GM23248 (cell line): Measurements from ENCODE around the gene MEG3. TPM values are rescaled to one million over a fixed set of nuclear protein-coding genes. Genes with fewer than 3 reads are reported as not detected.

Source experiments
- DNase-seq: peaks from one replicate; pipeline ENCODE4 v3.0.0-alpha.2; 2015
- H2AFZ ChIP-seq: fragments of 200-600 bp; sonication (generic); 2 replicates; pipeline ENCODE4 v1.6.1; 2016; ENCODE audit warnings: antibody characterized with exemption
- H3F3A ChIP-seq: fragments of 200-600 bp; sonication (generic); 2 replicates; pipeline ENCODE4 v1.6.1; 2016; ENCODE audit warnings: mild to moderate bottlenecking, antibody characterized with exemption, mixed run types; ENCODE audit not compliant: insufficient read depth
- H3K27ac ChIP-seq: fragments of 200-600 bp; sonication (generic); 2 replicates; pipeline ENCODE4 v1.5.1; 2016; ENCODE audit warnings: mild to moderate bottlenecking
- H3K27me3 ChIP-seq: fragments of 200-600 bp; sonication (generic); replicated peaks from 2 replicates; pipeline ENCODE4 v1.6.1; 2016; ENCODE audit warnings: mild to moderate bottlenecking; ENCODE audit not compliant: insufficient read depth
- H3K36me3 ChIP-seq: fragments of 200-600 bp; sonication (generic); 2 replicates; pipeline ENCODE4 v1.6.1; 2016; ENCODE audit warnings: low read depth, mild to moderate bottlenecking
- H3K4me1 ChIP-seq: fragments of 200-600 bp; sonication (generic); 2 replicates; pipeline ENCODE4 v1.6.1; 2016; ENCODE audit warnings: mild to moderate bottlenecking; ENCODE audit not compliant: insufficient read depth
- H3K4me2 ChIP-seq: fragments of 200-600 bp; sonication (generic); one replicate; pipeline ENCODE4 v1.6.1; 2016; ENCODE audit warnings: mild to moderate bottlenecking; ENCODE audit not compliant: unreplicated experiment
- H3K4me3 ChIP-seq: fragments of 200-600 bp; sonication (generic); 2 replicates; pipeline ENCODE4 v1.5.1; 2016; ENCODE audit warnings: mild to moderate bottlenecking
- H3K79me2 ChIP-seq: fragments of 200-600 bp; sonication (generic); 2 replicates; pipeline ENCODE4 v1.6.1; 2016; ENCODE audit warnings: mild to moderate bottlenecking; ENCODE audit not compliant: insufficient read depth
- H3K9ac ChIP-seq: fragments of 200-600 bp; sonication (generic); 2 replicates; pipeline ENCODE4 v1.6.1; 2016; ENCODE audit warnings: mild to moderate bottlenecking
- H3K9me2 ChIP-seq: fragments of 200-600 bp; sonication (generic); 2 replicates; pipeline ENCODE4 v1.6.1; 2016; ENCODE audit warnings: mixed run types, mild to moderate bottlenecking, moderate library complexity; ENCODE audit not compliant: insufficient read depth
- H3K9me3 ChIP-seq: fragments of 200-600 bp; sonication (generic); one replicate; pipeline ENCODE4 v1.6.1; 2017; ENCODE audit warnings: low read depth
- H4K20me1 ChIP-seq: fragments of 200-600 bp; sonication (generic); 2 replicates; pipeline ENCODE4 v1.6.0; 2016; ENCODE audit not compliant: insufficient read depth
- EZH2 ChIP-seq: fragments of 200-600 bp; sonication (generic); IDR thresholded peaks from 2 replicates; pipeline ENCODE4 v1.6.1; 2018; ENCODE audit warnings: antibody characterized with exemption, mild to moderate bottlenecking; ENCODE audit not compliant: insufficient read depth, poor library complexity, severe bottlenecking
- EZH2phosphoT487 ChIP-seq: fragments of 200-600 bp; sonication (generic); IDR thresholded peaks from 2 replicates; pipeline ENCODE4 v1.6.1; 2018; ENCODE audit warnings: antibody characterized with exemption, moderate library complexity, mild to moderate bottlenecking, low read depth; ENCODE audit not compliant: insufficient read depth
- WGBS, 2 experiments: methylation state at CpG; one replicate each; pipeline ENCODE4 v1.1.6; 2015 to 2017; ENCODE audit warnings: low lambda C conversion rate in 2 of 2, low coverage in 1 of 2; ENCODE audit errors: missing lambda C conversion rate in 2 of 2; 5-methylcytosine and 5-hydroxymethylcytosine counted together
- in situ Hi-C: fragments of 300-500 bp; cut with MboI; formaldehyde crosslinking; loops from 2 replicates; pipeline ENCODE4 v1.15.0; 2020
- polyA plus RNA-seq: library from polyadenylated mRNA; unstranded; fragments of >200 nt; fragmentation: Nextera tagmentation; extraction: Ambion mirVana; gene quantifications from 2 replicates; pipeline ENCODE4 v1.2.1, GENCODE V29; 2016
- total RNA-seq: library from RNA; depleted of rRNA; stranded (reverse); fragments of >200 nt; shearing (Covaris generic); gene quantifications from 2 replicates; pipeline ENCODE4 v1.2.3, GENCODE V29; 2014

Gene MEG3
- total and polyA plus RNA-seq, 2 experiments from 2014 or later, result 101 to 228 TPM

GRCh38 chr14:100839681-100840111 is 13.8 kb downstream of the MEG3 start:
- Histone ChIP-seq H3K27ac (no peak overlapping the region), H3K4me2 (no peak overlapping the region), H3F3A (peaks cover 21% of the 10 kb centered on the region), H3K9me2 (no peaks in the 10 kb centered on the region), H3K27me3 (no peaks in the 10 kb centered on the region), H3K4me1 (peaks cover 21% of the 10 kb centered on the region), H3K79me2 (peaks cover 64% of the 10 kb centered on the region), H3K9ac (no peak overlapping the region), H3K4me3 (no peak overlapping the region), H3K36me3 (no peaks in the 10 kb centered on the region; the same call in 1 of the 2 replicates), H2AFZ (no peak overlapping the region), H3K9me3 (no peaks in the 10 kb centered on the region), H4K20me1 (0 out of 2 replicates have a peak, but pooled peaks cover 4% of the 10 kb centered on the region)
- 62 to 67% methylated on average over 14 of the region's 14 CpGs for WGBS, 2 experiments
- TF ChIP-seq EZH2phosphoT487 (no peak), EZH2 (no peak)
- in situ Hi-C loops, result loop anchor here (25.0 kb wide), 1 partner anchor 427 kb away; no protein-coding TSS in a partner anchor
- DNase-seq, result no peak

GRCh38 chr14:100840286-100841065 is 14.6 kb downstream of the MEG3 start:
- Histone ChIP-seq H3K4me2 (no peak overlapping the region), H3K9me3 (no peaks in the 10 kb centered on the region), H3K9ac (no peak overlapping the region), H3K4me1 (peaks cover 21% of the 10 kb centered on the region), H4K20me1 (0 out of 2 replicates have a peak, but pooled peaks cover 4% of the 10 kb centered on the region), H3K27ac (no peak overlapping the region), H3K36me3 (no peaks in the 10 kb centered on the region; the same call in 1 of the 2 replicates), H3K79me2 (peaks cover 62% of the 10 kb centered on the region), H3F3A (peaks cover 21% of the 10 kb centered on the region), H3K4me3 (no peak overlapping the region), H3K9me2 (no peaks in the 10 kb centered on the region), H3K27me3 (no peaks in the 10 kb centered on the region), H2AFZ (no peak overlapping the region)
- no peak for DNase-seq
- WGBS, 2 experiments, result 92 to 96% methylated on average over 21 of the region's 21 CpGs
- in situ Hi-C loops, result loop anchor here (25.0 kb wide), 1 partner anchor 428 kb away; no protein-coding TSS in a partner anchor
- TF ChIP-seq EZH2 (no peak), EZH2phosphoT487 (no peak)

GRCh38 chr14:100841066-100841760 is 15.3 kb downstream of the MEG3 start:
- H3K36me3 ChIP-seq, result peaks cover 6% of the 10 kb centered on the region; the same call in 1 of the 2 replicates
- H3K4me3 ChIP-seq, result no peak overlapping the region
- H3K9me3 ChIP-seq, result no peaks in the 10 kb centered on the region
- H3K9ac ChIP-seq, result no peak overlapping the region
- H3K4me1 ChIP-seq, result peaks cover 21% of the 10 kb centered on the region
- no peaks in the 10 kb centered on the region for H3K9me2 ChIP-seq
- no peak overlapping the region for H2AFZ ChIP-seq
- 0 out of 2 replicates have a peak, but pooled peaks cover 4% of the 10 kb centered on the region for H4K20me1 ChIP-seq
- no peak for DNase-seq
- H3K27me3 ChIP-seq, result no peaks in the 10 kb centered on the region
- in situ Hi-C loops, result loop anchor here (25.0 kb wide), 1 partner anchor 429 kb away; no protein-coding TSS in a partner anchor
- 82 to 83% methylated on average over 20 to 21 of the region's 21 CpGs for WGBS, 2 experiments
- no peak overlapping the region for H3K4me2 ChIP-seq
- peaks cover 21% of the 10 kb centered on the region for H3F3A ChIP-seq
- TF ChIP-seq EZH2phosphoT487 (no peak), EZH2 (no peak)
- H3K79me2 ChIP-seq, result peaks cover 62% of the 10 kb centered on the region
- H3K27ac ChIP-seq, result no peak overlapping the region

- 0 out of 2 replicates have a peak, but pooled peaks cover 4% of the 10 kb centered on the region for H4K20me1 ChIP-seq
- in situ Hi-C loops, result loop anchor here (25.0 kb wide), 1 partner anchor 430 kb away; no protein-coding TSS in a partner anchor
Measured at GRCh38 chr14:100841761-100842403, 16.0 kb downstream of the MEG3 start.

More at GRCh38 chr14:100841761-100842403, 16.0 kb downstream of the MEG3 start:
- Histone ChIP-seq H3K36me3 (peaks cover 6% of the 10 kb centered on the region; the same call in 1 of the 2 replicates), H3F3A (peaks cover 21% of the 10 kb centered on the region), H3K4me1 (peaks cover 21% of the 10 kb centered on the region), H3K27ac (peak overlapping the region; percentile 59), H3K4me2 (no peak overlapping the region), H3K27me3 (no peaks in the 10 kb centered on the region), H3K79me2 (peaks cover 62% of the 10 kb centered on the region), H3K9ac (peak overlapping the region; percentile 31; the same call in 1 of the 2 replicates), H3K4me3 (no peak overlapping the region), H3K9me2 (no peaks in the 10 kb centered on the region), H3K9me3 (no peaks in the 10 kb centered on the region), H2AFZ (no peak overlapping the region)
- WGBS, 2 experiments, result 76 to 78% methylated on average over 14 to 15 of the region's 15 CpGs
- no peak for DNase-seq
- no peak for TF ChIP-seq EZH2phosphoT487
- TF ChIP-seq EZH2, result no peak
